ENCODE measurements around the gene TTC27.

The TTC27 gene

GRCh38 chr2:32702303-32703064, 74.6 kb downstream of the TTC27 start:
- H3K27me3 ChIP-seq (ENCODE audit: insufficient read depth, low read length, poor library complexity) = no peaks in the 10 kb centered on the region
- H3K79me2 ChIP-seq (ENCODE audit: insufficient read depth, low read length) = no peaks in the 10 kb centered on the region
- H2AFZ ChIP-seq (ENCODE audit: low read depth, low read length) = 0 out of 2 replicates have a peak overlapping the region, but pooled peaks have one; percentile 12
- TF ChIP-seq EZH2 (IDR thresholded peaks at IDR 0.05; ENCODE audit: borderline replicate concordance, low read depth, low read length, severe bottlenecking) = no peak
- TF ChIP-seq, protein P1, sequence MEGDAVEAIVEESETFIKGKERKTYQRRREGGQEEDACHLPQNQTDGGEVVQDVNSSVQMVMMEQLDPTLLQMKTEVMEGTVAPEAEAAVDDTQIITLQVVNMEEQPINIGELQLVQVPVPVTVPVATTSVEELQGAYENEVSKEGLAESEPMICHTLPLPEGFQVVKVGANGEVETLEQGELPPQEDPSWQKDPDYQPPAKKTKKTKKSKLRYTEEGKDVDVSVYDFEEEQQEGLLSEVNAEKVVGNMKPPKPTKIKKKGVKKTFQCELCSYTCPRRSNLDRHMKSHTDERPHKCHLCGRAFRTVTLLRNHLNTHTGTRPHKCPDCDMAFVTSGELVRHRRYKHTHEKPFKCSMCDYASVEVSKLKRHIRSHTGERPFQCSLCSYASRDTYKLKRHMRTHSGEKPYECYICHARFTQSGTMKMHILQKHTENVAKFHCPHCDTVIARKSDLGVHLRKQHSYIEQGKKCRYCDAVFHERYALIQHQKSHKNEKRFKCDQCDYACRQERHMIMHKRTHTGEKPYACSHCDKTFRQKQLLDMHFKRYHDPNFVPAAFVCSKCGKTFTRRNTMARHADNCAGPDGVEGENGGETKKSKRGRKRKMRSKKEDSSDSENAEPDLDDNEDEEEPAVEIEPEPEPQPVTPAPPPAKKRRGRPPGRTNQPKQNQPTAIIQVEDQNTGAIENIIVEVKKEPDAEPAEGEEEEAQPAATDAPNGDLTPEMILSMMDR (IDR thresholded peaks at IDR 0.05; ENCODE audit: borderline replicate concordance, extremely low read depth, low read length, poor library complexity, severe bottlenecking) = no peak
- peaks cover 21% of the 10 kb centered on the region; the same call in 1 of the 2 replicates for H3K36me3 ChIP-seq (ENCODE audit: insufficient read depth, low read length)
- no peak overlapping the region for H3K4me3 ChIP-seq (ENCODE audit: low read depth in 1 of 2, low read length in 2 of 2)
- DNase-seq (no peak), ATAC-seq (ENCODE audit: insufficient read depth, low read depth) (peak; percentile 19; the same call in 1 of the 3 replicates)
- no peak overlapping the region for H3K4me2 ChIP-seq (ENCODE audit: insufficient read depth, low read length)
- H3K9me3 ChIP-seq (ENCODE audit: insufficient read depth, low read length, severe bottlenecking) = no peaks in the 10 kb centered on the region
- peaks cover 18% of the 10 kb centered on the region for H3K4me1 ChIP-seq (ENCODE audit: insufficient read depth, low read length)
- no peaks in the 10 kb centered on the region for H4K20me1 ChIP-seq (ENCODE audit: insufficient read depth, low read length)
- H3K27ac ChIP-seq (ENCODE audit: low read length) = peak overlapping the region; percentile 64
- H3K9ac ChIP-seq (ENCODE audit: low read depth, low read length) = no peak overlapping the region

- Histone ChIP-seq H3K9me3 (ENCODE audit: insufficient read depth, low read length, severe bottlenecking) (no peaks in the 10 kb centered on the region), H3K9ac (ENCODE audit: low read depth, low read length) (no peak overlapping the region), H4K20me1 (ENCODE audit: insufficient read depth, low read length) (no peaks in the 10 kb centered on the region), H3K79me2 (ENCODE audit: insufficient read depth, low read length) (no peaks in the 10 kb centered on the region), H3K27me3 (ENCODE audit: insufficient read depth, low read length, poor library complexity) (no peaks in the 10 kb centered on the region), H3K36me3 (ENCODE audit: insufficient read depth, low read length) (peaks cover 25% of the 10 kb centered on the region; the same call in 1 of the 2 replicates), H3K4me1 (ENCODE audit: insufficient read depth, low read length) (peaks cover 5% of the 10 kb centered on the region), H2AFZ (ENCODE audit: low read depth, low read length) (no peak overlapping the region), H3K4me2 (ENCODE audit: insufficient read depth, low read length) (no peak overlapping the region), H3K4me3 (ENCODE audit: low read depth in 1 of 2, low read length in 2 of 2) (no peak overlapping the region), H3K27ac (ENCODE audit: low read length) (no peak overlapping the region)
- DNase-seq (no peak), ATAC-seq (ENCODE audit: insufficient read depth, low read depth) (no peak)
- no peak for TF ChIP-seq EZH2 (IDR thresholded peaks at IDR 0.05; ENCODE audit: borderline replicate concordance, low read depth, low read length, severe bottlenecking)
- TF ChIP-seq, protein P1 (IDR thresholded peaks at IDR 0.05; ENCODE audit: borderline replicate concordance, extremely low read depth, low read length, poor library complexity, severe bottlenecking) = no peak
Measured at GRCh38 chr2:32706815-32707579, 79.1 kb downstream of the TTC27 start.

GRCh38 chr2:32711219-32711618, 83.4 kb downstream of the TTC27 start:
- ATAC-seq (ENCODE audit: insufficient read depth, low read depth) = no peak
- no peaks in the 10 kb centered on the region for H4K20me1 ChIP-seq (ENCODE audit: insufficient read depth, low read length)
- TF ChIP-seq, protein P1 (IDR thresholded peaks at IDR 0.05; ENCODE audit: borderline replicate concordance, extremely low read depth, low read length, poor library complexity, severe bottlenecking) = no peak
- no peak for TF ChIP-seq EZH2 (IDR thresholded peaks at IDR 0.05; ENCODE audit: borderline replicate concordance, low read depth, low read length, severe bottlenecking)
- no peak for DNase-seq
- H3K9me3 ChIP-seq (ENCODE audit: insufficient read depth, low read length, severe bottlenecking) = no peaks in the 10 kb centered on the region
- H3K9ac ChIP-seq (ENCODE audit: low read depth, low read length) = no peak overlapping the region
- H2AFZ ChIP-seq (ENCODE audit: low read depth, low read length) = no peak overlapping the region
- H3K36me3 ChIP-seq (ENCODE audit: insufficient read depth, low read length) = peaks cover 13% of the 10 kb centered on the region; the same call in 1 of the 2 replicates
- H3K4me1 ChIP-seq (ENCODE audit: insufficient read depth, low read length) = no peaks in the 10 kb centered on the region
- no peak overlapping the region for H3K4me2 ChIP-seq (ENCODE audit: insufficient read depth, low read length)
- no peak overlapping the region for H3K4me3 ChIP-seq (ENCODE audit: low read depth in 1 of 2, low read length in 2 of 2)
- H3K27ac ChIP-seq (ENCODE audit: low read length) = no peak overlapping the region
- no peaks in the 10 kb centered on the region for H3K27me3 ChIP-seq (ENCODE audit: insufficient read depth, low read length, poor library complexity)
- H3K79me2 ChIP-seq (ENCODE audit: insufficient read depth, low read length) = no peaks in the 10 kb centered on the region

All from DND-41 (cell line).